Measurements from ENCODE around the gene C4B.
"Not testable (repeated sequence)": the region's sequence is repeated elsewhere in the genome, so short reads cannot be mapped to it uniquely, and the experiment has no call there.

C4B gene

DNA sequence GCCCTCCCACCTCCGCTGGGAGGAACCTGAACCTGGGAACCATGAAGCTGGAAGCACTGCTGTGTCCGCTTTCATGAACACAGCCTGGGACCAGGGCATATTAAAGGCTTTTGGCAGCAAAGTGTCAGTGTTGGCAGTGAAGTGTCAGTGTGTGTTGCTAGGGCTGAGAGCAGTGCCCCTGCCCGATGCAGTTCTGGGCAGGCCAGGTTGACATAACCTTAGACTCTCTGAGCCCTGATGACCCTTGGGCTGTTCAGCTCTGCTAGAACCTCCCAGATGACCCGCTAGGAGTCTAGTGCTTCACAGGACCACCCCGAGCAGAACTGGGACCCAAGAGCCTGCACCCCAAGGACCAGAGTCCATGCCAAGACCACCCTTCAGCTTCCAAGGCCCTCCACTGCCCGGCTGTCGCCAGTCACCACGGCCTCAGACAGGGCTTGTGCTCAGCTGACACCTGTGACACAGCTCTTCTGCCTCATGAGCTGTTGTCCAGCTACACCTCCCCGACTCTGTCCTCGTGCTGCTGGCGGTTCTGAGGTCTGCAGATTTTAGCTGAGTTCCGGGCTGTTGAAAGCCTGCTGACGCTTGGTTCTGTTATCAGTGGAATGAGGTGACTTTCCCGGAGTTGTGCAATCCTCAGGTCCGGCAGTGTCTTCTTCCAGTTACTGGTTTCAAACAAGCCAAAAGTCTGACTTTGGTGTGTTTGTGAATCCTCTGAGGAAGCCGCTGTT is 20.9 kb downstream of the C4B start:
- DNase-seq (ENCODE audit: low read depth in 3 of 3) = not testable (repeated sequence)

DNA sequence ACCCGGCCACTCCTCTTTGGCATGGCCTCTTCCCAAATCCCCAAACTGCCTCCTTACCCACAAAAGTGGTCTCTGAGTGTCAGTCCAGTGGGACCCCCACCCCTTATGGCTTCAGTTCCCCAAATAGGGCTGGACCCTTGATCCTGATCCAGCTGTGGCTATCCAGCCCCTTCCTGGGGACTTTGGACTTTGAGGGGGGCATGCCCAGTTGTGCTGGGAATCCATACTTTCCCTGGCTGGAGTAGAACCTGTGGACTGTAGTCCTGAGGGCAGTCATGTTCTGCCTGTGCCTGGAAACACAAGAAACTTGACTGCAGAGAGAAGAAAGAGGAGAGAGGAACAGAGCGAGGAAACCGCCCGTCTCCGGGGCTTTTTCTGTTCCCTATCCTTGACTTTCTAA is 22.5 kb downstream of the C4B start:
- DNase-seq (ENCODE audit: low read depth in 3 of 3) = not testable (repeated sequence)

- DNase-seq (ENCODE audit: low read depth in 3 of 3) = not testable (repeated sequence)
These were observed 23.3 kb downstream of the C4B start, which contains the start of gene CYP21A2 for GRCh38 chr6:32037598-32038524. Gene CYP21A2 (plus strand): TSS chr6:32038415. CDS start chr6:32038423, 8 bp downstream.

DNA sequence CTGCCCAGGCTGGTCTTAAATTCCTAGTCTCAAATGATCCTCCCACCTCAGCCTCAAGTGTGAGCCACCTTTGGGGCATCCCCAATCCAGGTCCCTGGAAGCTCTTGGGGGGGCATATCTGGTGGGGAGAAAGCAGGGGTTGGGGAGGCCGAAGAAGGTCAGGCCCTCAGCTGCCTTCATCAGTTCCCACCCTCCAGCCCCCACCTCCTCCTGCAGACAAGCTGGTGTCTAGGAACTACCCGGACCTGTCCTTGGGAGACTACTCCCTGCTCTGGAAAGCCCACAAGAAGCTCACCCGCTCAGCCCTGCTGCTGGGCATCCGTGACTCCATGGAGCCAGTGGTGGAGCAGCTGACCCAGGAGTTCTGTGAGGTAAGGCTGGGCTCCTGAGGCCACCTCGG is 24.3 kb downstream of the C4B start:
- DNase-seq (ENCODE audit: low read depth in 3 of 3) = not testable (repeated sequence)

GRCh38 chr6:32039321-32040274 is 25.0 kb downstream of the C4B start:
- not testable (repeated sequence) for DNase-seq (ENCODE audit: low read depth in 3 of 3)

GRCh38 chr6:32040299-32041049 is 25.9 kb downstream of the C4B start:
- DNase-seq (ENCODE audit: low read depth in 3 of 3) = not testable (repeated sequence)

DNA sequence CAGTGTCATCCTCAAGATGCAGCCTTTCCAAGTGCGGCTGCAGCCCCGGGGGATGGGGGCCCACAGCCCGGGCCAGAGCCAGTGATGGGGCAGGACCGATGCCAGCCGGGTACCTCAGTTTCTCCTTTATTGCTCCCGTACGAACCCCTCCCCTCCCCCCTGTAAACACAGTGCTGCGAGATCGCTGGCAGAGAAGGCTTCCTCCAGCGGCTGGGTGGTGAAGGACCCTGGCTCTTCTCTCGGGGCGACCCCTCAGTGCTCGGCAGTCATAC is 26.4 kb downstream of the C4B start:
- not testable (repeated sequence) for DNase-seq (ENCODE audit: low read depth in 3 of 3)

GRCh38 chr6:32041385-32041784 is 26.8 kb downstream of the C4B start:
- not testable (repeated sequence) for DNase-seq (ENCODE audit: low read depth in 3 of 3)

GRCh38 chr6:32042276-32042675 is 27.7 kb downstream of the C4B start:
- not testable (repeated sequence) for DNase-seq (ENCODE audit: low read depth in 3 of 3)

GRCh38 chr6:32043589-32044380 is 29.2 kb downstream of the C4B start:
- not testable (repeated sequence) for DNase-seq (ENCODE audit: low read depth in 3 of 3)

- not testable (repeated sequence) for DNase-seq (ENCODE audit: low read depth in 3 of 3)
These were observed 30.3 kb downstream of the C4B start for GRCh38 chr6:32044916-32045315.

DNA sequence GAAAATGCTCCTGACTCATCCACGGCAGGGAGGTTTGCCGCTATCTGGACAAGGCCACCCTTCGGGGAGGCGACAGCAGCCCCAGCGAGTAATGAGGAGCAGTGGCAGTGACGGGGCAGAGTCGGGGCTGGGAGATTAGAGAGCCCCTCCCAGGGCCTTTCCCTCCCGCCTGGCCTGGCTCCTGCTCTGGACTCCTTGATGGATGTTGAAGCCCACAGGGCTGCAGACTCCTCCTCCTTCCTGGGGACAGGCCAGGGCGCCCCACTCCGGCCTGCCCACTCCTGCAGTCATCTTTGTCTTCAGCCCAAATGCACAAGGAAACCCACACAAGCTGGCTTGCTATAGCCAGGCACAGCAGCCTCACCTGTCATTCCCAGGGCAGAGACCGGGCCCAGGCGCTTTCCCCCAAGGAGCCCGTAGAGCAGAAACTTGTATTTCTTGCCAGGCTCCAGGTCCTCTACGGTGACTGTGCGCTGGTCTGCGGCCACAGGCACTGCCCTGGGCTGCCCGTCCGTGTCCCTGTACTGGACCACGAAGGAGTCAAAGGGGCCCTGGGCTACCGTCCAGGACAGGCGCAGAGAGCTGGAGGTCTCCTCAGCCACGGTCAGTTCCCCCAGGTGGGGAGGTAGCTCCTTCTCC is 31.3 kb downstream of the C4B start:
- DNase-seq (ENCODE audit: low read depth in 3 of 3) = no peak

DNA sequence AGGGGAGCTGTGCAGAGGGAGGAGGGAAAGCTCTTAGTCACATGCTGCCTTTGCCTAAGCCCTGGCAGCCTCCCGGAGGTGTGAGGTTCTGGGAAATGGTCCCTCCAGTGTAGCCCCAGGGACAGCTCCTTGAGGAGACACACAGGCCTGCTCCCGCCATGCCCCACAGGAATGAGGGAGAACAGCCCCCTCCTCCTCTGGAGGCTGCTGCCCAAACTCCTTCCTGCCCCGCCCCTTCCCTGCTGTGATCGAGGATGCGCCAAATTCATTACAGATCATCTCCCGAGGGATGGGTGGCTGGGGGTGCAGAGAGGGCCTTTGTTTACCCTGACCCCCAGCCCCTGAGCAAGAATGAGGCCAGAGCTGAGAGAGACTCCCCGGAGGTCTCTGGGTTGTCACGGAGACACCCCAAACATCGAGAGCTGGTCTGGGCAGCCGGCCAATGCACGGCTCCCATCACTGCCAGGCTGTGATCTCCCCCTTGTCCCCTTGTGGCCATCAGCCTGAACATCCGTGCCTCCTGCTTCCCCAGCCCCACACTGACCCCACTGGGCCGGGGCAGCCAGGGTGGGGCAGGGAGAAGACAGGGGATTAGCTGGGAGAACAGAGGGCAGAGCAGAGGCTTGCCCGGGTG is 32.0 kb downstream of the C4B start:
- no peak for DNase-seq (ENCODE audit: low read depth in 3 of 3)

- DNase-seq (ENCODE audit: low read depth in 3 of 3) = no peak
These were observed 32.5 kb downstream of the C4B start for GRCh38 chr6:32047084-32047478.

DNA sequence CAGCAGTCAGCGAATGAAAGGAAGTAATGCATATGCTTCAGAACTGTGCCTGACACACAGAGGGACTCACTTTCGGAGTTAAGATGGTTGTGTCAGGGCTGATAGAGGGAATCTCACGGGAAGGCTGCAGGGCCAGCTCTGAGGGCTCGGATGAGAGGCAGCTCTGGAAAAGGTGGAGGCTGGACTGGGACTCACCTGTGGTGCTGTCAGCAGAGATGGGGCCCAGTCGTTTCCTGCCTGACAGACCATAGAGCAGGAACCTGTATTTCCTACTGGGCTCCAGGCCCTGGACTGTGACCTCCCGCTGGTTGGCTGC is 32.9 kb downstream of the C4B start:
- no peak for DNase-seq (ENCODE audit: low read depth in 3 of 3)

GRCh38 chr6:32047855-32048766 is 33.5 kb downstream of the C4B start:
- DNase-seq (ENCODE audit: low read depth in 3 of 3) = peak; percentile 46 to 66 (median 48)

- not testable (repeated sequence) for DNase-seq (ENCODE audit: low read depth in 3 of 3)
These were observed 34.6 kb downstream of the C4B start for GRCh38 chr6:32049149-32049548.

- not testable (repeated sequence) for DNase-seq (ENCODE audit: low read depth in 3 of 3)
These were observed 35.1 kb downstream of the C4B start for GRCh38 chr6:32049736-32050135.

Measured in stimulated activated CD4-positive, alpha-beta T cell treated with anti-CD3 and anti-CD28 coated beads, TNF-alpha, amount 100 ng/mL, for 24 hours (primary cell).